ENCODE measurements around the gene NDUFAF4. TPM values are rescaled to one million over a fixed set of nuclear protein-coding genes. Genes with fewer than 3 reads are reported as not detected.

Gene NDUFAF4
- total and polyA plus RNA-seq, 11 donors = 59.6 to 107 (median 82.6) TPM

GRCh38 chr6:96931198-96931597 is 33.5 kb upstream of the NDUFAF4 start:
- intact Hi-C loops (cut with DNase I) = no loop called here
- H3K27me3 ChIP-seq = no peaks in the 10 kb centered on the region
- ATAC-seq (no peak), DNase-seq (no peak)
- no peaks in the 10 kb centered on the region for H3K36me3 ChIP-seq
- WGBS, 4 donors = 68 to 73% (median 70%) methylated on average over 2 of the region's 2 CpGs
- TF ChIP-seq POLR2A (IDR thresholded peaks at IDR 0.05) = no peak
- no peaks in the 10 kb centered on the region for H3K4me1 ChIP-seq
- no peak overlapping the region for H3K4me3 ChIP-seq
- no peak overlapping the region for H3K27ac ChIP-seq
- no peaks in the 10 kb centered on the region for H3K9me3 ChIP-seq

GRCh38 chr6:96929741-96930140 is 32.0 kb upstream of the NDUFAF4 start:
- Histone ChIP-seq H3K27ac (no peak overlapping the region), H3K4me1 (peaks cover 0 to 6% (median 1%) of the 10 kb centered on the region in 12 donors), H3K4me3 (no peak overlapping the region), H3K9me3 (no peaks in the 10 kb centered on the region), H3K27me3 (peaks cover 0 to 3% (median 0%) of the 10 kb centered on the region in 9 donors), H3K36me3 (no peaks in the 10 kb centered on the region)
- 48 to 58% (median 51%) methylated on average over 2 of the region's 2 CpGs for WGBS, 4 donors
- no peak for ATAC-seq
- no peak for TF ChIP-seq POLR2A (IDR thresholded peaks at IDR 0.05)
- TF ChIP-seq CTCF (IDR thresholded peaks at IDR 0.05) = no peak
- intact Hi-C loops (cut with DNase I) = loop anchor here in 1 of 10 donors (5.0 kb wide), 1 partner anchor 98 kb away; no protein-coding TSS in a partner anchor
- DNase-seq = no peak

DNA sequence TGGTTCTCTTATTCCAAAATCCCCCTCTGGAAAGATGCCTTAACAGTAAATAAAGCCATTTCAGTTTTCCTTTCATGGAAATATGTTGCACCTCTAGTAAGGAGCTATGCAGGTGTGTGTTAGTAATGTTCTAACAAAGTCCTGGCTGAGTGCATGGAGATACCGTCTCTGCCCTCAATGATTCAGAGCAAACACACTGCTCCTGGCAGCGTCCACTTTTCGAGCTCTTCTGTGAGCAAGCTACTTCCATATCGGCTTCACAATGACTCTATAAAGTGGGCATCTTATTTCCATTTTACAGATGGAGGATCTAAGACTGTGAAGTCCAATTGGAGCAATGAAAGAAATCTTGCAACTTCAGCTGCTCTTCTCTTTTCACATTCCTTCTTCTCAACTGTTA is 30.0 kb upstream of the NDUFAF4 start:
- Histone ChIP-seq H3K27ac (no peak overlapping the region), H3K4me3 (no peak overlapping the region), H3K4me1 (peaks cover 0 to 15% (median 1%) of the 10 kb centered on the region in 12 donors), H3K36me3 (no peaks in the 10 kb centered on the region), H3K27me3 (peaks cover 0 to 3% (median 0%) of the 10 kb centered on the region in 9 donors), H3K9me3 (no peaks in the 10 kb centered on the region)
- intact Hi-C loops (cut with DNase I) = loop anchor here in 1 of 10 donors (5.0 kb wide), 1 partner anchor 100 kb away; no protein-coding TSS in a partner anchor
- WGBS, 4 donors = 87 to 96% (median 89%) methylated on average over 4 of the region's 4 CpGs
- ATAC-seq (no peak), DNase-seq (no peak)
- TF ChIP-seq POLR2A (IDR thresholded peaks at IDR 0.05) (no peak), CTCF (IDR thresholded peaks at IDR 0.05) (no peak)

DNA sequence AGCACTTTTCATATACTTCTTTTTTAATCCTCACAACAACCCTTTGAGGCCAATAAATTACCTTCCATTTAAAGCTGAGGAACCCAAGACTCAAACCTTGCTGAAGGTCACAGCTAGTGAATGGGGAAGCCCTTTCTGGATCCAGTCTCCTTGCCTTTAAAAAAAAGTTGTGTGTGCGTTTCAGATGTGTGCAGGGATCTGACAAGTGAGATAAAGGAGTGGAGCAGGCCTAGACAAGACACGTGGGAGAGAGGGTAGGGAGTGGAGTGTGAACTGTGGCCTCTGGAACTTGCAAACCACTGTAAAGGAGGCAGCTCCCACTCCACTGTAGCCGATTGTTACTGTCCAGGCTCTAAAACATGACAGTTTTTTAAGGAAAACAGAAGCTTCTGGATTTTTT is 28.7 kb upstream of the NDUFAF4 start:
- intact Hi-C loops (cut with DNase I) = loop anchor here in 1 of 10 donors (5.0 kb wide), 1 partner anchor 101 kb away; no protein-coding TSS in a partner anchor
- no peak for TF ChIP-seq CTCF (IDR thresholded peaks at IDR 0.05)
- no peak for TF ChIP-seq POLR2A (IDR thresholded peaks at IDR 0.05)

DNA sequence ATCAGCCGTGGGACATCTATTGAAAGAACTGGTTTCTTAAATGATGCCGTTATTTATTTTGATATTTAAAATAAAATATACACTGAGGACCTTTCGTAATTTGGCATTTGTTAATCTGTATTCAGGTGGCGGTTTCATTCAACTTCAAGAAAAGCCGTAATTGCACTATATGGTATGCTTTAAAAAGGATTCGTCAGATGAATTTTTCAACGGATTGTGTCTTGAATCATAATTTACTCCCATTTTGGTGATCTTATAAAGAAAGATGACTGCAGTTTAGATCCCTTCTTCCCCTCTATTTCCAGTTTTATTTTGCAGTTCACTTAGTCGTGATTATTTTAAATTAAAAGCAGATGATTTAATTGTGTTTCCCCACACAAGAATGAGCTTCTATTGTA is 27.6 kb upstream of the NDUFAF4 start:
- Histone ChIP-seq H3K4me1 (peaks cover 0 to 15% (median 1%) of the 10 kb centered on the region in 12 donors), H3K27ac (no peak overlapping the region), H3K9me3 (no peaks in the 10 kb centered on the region), H3K27me3 (peaks cover 0 to 3% (median 0%) of the 10 kb centered on the region in 9 donors), H3K4me3 (peak overlapping the region in 10 of 12 donors; percentile 50 to 75 (median 64)), H3K36me3 (no peaks in the 10 kb centered on the region)
- TF ChIP-seq POLR2A (IDR thresholded peaks at IDR 0.05) (no peak), CTCF (IDR thresholded peaks at IDR 0.05) (no peak)
- ATAC-seq (no peak), DNase-seq (no peak)
- 43 to 55% (median 51%) methylated on average over 8 of the region's 8 CpGs for WGBS, 4 donors
- intact Hi-C loops (cut with DNase I) = loop anchor here in 2 of 10 donors (2.0 to 5.0 kb wide), 2 partner anchors 26 to 102 kb away; no protein-coding TSS in a partner anchor

More for the DNA sequence above, 28.7 kb upstream of the NDUFAF4 start:
- 34 to 39% (median 37%) methylated on average over 3 of the region's 3 CpGs for WGBS, 4 donors
- Histone ChIP-seq H3K36me3 (no peaks in the 10 kb centered on the region), H3K27ac (no peak overlapping the region), H3K4me1 (peaks cover 0 to 15% (median 1%) of the 10 kb centered on the region in 12 donors), H3K27me3 (peaks cover 0 to 3% (median 0%) of the 10 kb centered on the region in 9 donors), H3K9me3 (no peaks in the 10 kb centered on the region), H3K4me3 (no peak overlapping the region)
- DNase-seq (no peak), ATAC-seq (no peak)
